Naive thymus-derived CD8-positive, alpha-beta T cell (primary cell): Measurements from ENCODE around the gene TRIM60. TPM values are rescaled to one million over a fixed set of nuclear protein-coding genes. Genes with fewer than 3 reads are reported as not detected.
"Not testable (repeated sequence)": the region's sequence is repeated elsewhere in the genome, so short reads cannot be mapped to it uniquely, and the experiment has no call there.

Experiments used
- ATAC-seq, 2 donors: fragments of 150-1000 bp; cut with Tn5 transposase in 1 of 2; sonication (Bioruptor Pico), chemical (Tn5 transposase) in 1 of 2; 1 replicate in 1 of 2; 2 replicates in 1 of 2; pipeline ENCODE4 v1.10.0; 2021; ENCODE audit warnings: mild to moderate bottlenecking in 2 of 2, moderate library complexity in 2 of 2
- POLR2A ChIA-PET: fragments of 350-600 bp; sonication (Branson Sonifier 250); formaldehyde crosslinking; loops from one replicate; lab custom pipeline; 2021; ENCODE audit warnings: antibody characterized with exemption; lab: Charles Lee
- DNase-seq, 10 donors: peaks; one replicate each; pipeline versions ENCODE4 v3.0.0 to v3.0.0-alpha.2; 2020 to 2022
- H3K27ac Mint-ChIP-seq, 10 donors: one replicate each; pipeline ENCODE4 v1.8.0; 2020 to 2022; ENCODE audit warnings: mild to moderate bottlenecking in 10 of 10, mixed read lengths in 10 of 10, moderate library complexity in 4 of 10, inconsistent platforms in 1 of 10
- H3K27me3 Mint-ChIP-seq, 5 donors: one replicate each; pipeline ENCODE4 v1.8.0; 2021 to 2022; ENCODE audit warnings: mixed read lengths in 5 of 5
- H3K36me3 Mint-ChIP-seq, 3 donors: one replicate each; pipeline ENCODE4 v1.8.0; 2020 to 2022; ENCODE audit warnings: mixed read lengths in 3 of 3, mild to moderate bottlenecking in 2 of 3, inconsistent platforms in 1 of 3
- H3K4me1 Mint-ChIP-seq, 4 donors: one replicate each; pipeline ENCODE4 v1.8.0; 2021 to 2022; ENCODE audit warnings: mixed read lengths in 4 of 4
- H3K4me3 Mint-ChIP-seq, 10 donors: one replicate each; pipeline ENCODE4 v1.8.0; 2020 to 2022; ENCODE audit warnings: mild to moderate bottlenecking in 10 of 10, mixed read lengths in 10 of 10, moderate library complexity in 6 of 10, inconsistent platforms in 1 of 10
- H3K9me3 Mint-ChIP-seq, 9 donors: one replicate each; pipeline ENCODE4 v1.8.0; 2020 to 2022; ENCODE audit warnings: mixed read lengths in 9 of 9, mild to moderate bottlenecking in 3 of 9, inconsistent platforms in 1 of 9, moderate library complexity in 1 of 9
- polyA plus RNA-seq, 3 donors: library from polyadenylated mRNA; unstranded; fragments of 300-500 nt; fragmentation: Illumina TruSeq; gene quantifications; one replicate each; pipeline ENCODE4 v1.2.3, GENCODE V29; 2021
- total RNA-seq, 8 experiments: library from RNA in 2 of 8; stranded (reverse) in 2 of 8; gene quantifications; one replicate each; pipeline ENCODE4 v1.2.3 and lab custom pipeline; 2021 to 2026

Gene TRIM60
- total and polyA plus RNA-seq, 5 experiments from 2014 or later = not detected

DNA sequence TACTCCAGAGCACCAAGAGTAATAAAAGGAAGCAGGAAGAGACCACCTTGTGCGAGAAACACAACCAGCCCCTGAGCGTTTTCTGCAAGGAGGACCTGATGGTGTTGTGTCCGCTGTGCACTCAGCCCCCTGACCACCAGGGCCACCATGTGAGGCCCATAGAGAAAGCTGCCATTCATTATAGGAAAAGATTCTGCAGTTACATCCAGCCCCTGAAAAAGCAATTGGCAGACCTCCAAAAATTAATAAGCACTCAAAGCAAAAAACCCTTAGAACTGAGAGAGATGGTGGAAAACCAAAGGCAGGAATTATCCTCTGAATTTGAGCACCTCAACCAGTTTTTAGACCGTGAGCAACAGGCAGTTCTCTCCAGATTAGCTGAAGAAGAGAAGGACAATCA lies 27.6 kb downstream of the TRIM60 start:
- ATAC-seq (no peak), DNase-seq (no peak)
- Mint-ChIP-seq H3K9me3 (no peaks in the 10 kb centered on the region), H3K27me3 (no peaks in the 10 kb centered on the region), H3K27ac (no peak overlapping the region), H3K4me3 (no peak overlapping the region), H3K4me1 (no peaks in the 10 kb centered on the region), H3K36me3 (peaks cover 0 to 2% (median 0%) of the 10 kb centered on the region in 3 donors)
- POLR2A ChIA-PET = no interaction called here

DNA sequence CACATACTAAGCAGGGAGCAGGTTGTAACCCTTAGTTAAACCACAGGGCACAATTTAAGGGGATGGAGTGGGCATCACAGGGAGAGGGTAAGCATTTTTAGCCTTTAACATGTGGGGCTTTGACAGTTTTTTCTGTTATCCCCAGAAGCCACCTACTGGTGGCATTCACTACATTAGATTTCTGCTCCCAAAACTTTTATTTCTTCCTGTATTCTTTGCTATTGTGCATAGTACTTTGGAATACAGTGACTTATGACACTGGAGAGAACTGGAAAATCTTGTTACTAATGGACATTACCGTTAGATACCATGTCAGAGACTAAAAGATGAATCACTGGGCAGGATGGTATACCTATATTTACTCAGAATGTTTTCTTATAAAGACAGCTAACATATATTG lies 29.1 kb downstream of the TRIM60 start:
- no peak for DNase-seq
- Mint-ChIP-seq H3K4me3 (no peak overlapping the region), H3K27ac (no peak overlapping the region), H3K27me3 (no peaks in the 10 kb centered on the region), H3K4me1 (no peaks in the 10 kb centered on the region), H3K9me3 (no peaks in the 10 kb centered on the region), H3K36me3 (peaks cover 0 to 5% (median 2%) of the 10 kb centered on the region in 3 donors)
- POLR2A ChIA-PET = no interaction called here
- no peak for ATAC-seq

DNA sequence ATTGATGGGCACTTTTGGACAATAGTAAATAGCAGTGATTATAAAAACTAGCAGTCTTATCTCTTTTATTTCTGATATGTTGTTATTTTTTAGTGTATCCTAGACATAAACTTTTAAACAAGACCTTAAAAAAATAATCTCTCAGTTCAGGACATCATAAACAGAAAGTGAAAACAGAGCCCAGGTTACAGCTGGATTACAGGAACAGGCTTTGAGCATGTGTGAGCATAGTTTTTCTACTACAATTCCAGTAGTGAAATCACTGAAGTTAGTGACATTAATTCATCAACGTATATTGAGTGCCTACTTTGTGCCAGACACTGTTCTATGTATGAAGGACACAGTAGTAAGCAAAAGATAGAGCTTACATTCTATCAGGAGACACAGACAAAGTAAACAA lies 38.8 kb downstream of the TRIM60 start:
- DNase-seq (no peak), ATAC-seq (no peak)
- no peaks in the 10 kb centered on the region for H3K4me1 Mint-ChIP-seq
- no peak overlapping the region for H3K4me3 Mint-ChIP-seq
- H3K36me3 Mint-ChIP-seq = peaks cover 0 to 16% (median 4%) of the 10 kb centered on the region in 3 donors
- H3K27me3 Mint-ChIP-seq = no peaks in the 10 kb centered on the region
- no peaks in the 10 kb centered on the region for H3K9me3 Mint-ChIP-seq
- no peak overlapping the region for H3K27ac Mint-ChIP-seq
- POLR2A ChIA-PET = no interaction called here

DNA sequence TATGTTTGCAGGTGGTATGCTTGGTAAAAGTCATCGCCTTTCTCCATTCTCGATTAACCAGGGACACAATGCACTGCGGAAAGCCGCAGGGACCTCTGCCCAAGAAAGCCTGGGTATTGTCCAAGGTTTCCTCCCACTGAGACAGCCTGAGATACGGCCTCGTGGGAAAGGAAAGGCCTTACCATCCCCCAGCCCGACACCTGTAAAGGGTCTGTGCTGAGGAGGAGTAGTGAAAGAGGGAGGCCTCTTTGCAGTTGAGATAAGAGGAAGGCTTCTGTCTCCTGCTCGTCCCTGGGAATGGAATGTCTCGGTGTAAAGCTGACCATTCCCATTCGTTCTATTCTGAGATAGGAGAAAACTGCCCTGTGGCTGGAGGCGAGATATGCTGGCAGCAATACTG lies 41.5 kb downstream of the TRIM60 start:
- POLR2A ChIA-PET = interaction anchor here (0.6 kb wide), 1 partner anchor 190 kb away, joined by 3 read pairs; no protein-coding TSS in a partner anchor
- not testable (repeated sequence) for H3K4me3 Mint-ChIP-seq, H3K27ac Mint-ChIP-seq, H3K4me1 Mint-ChIP-seq, ATAC-seq, H3K27me3 Mint-ChIP-seq, H3K9me3 Mint-ChIP-seq, DNase-seq
- H3K36me3 Mint-ChIP-seq = peaks cover 5 to 38% (median 18%) of the 10 kb centered on the region in 3 donors

DNA sequence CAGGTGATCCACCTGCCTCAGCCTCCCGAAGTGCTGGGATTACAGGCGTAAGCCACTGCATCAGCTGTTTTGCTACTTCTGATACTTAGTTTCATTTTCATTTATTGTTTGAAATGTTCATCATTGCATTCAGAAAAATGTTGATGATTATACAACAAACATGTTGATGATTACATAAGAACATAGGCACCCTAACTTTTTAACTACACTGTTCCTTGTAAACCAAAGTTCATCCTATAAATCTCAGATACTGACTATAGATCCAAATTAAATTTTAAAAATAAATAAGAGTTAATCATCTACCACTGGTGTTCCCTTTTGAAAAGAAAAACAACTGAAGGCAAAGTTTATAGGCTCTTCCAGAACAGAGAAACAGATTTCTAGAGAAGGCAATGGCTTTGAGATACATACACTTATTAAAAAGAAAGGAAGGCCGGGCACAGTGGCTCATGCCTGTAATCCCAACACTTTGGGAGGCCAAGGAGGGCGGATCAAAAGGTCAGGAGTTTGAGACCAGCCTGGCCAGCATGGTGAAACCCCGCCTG lies 45.3 kb downstream of the TRIM60 start:
- DNase-seq (no peak), ATAC-seq (no peak)
- Mint-ChIP-seq H3K27ac (peak overlapping the region in 1 of 10 donors; percentile 24), H3K4me1 (no peaks in the 10 kb centered on the region), H3K4me3 (no peak overlapping the region), H3K36me3 (peaks cover 5 to 62% (median 33%) of the 10 kb centered on the region in 3 donors), H3K27me3 (no peaks in the 10 kb centered on the region), H3K9me3 (no peaks in the 10 kb centered on the region)
- POLR2A ChIA-PET = no interaction called here

DNA sequence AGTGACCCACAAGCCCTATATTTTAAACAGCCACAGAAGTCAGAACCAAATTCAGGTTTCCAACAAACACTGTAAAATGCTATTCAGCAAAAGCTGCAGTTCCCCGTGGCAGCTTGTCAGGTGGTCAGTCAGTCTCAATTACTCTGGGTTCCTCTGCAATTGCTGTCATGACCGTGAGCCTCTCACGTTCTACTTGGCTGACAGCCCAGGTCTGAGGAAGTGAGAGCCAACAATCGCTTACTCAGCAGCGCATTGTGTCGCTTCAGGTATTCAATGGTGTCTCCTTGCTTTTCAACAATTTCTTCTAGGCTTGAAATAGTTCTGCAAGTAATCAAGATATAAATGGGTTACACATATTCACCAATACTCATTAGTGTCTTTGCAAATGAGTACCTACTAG lies 47.7 kb downstream of the TRIM60 start:
- Mint-ChIP-seq H3K27me3 (no peaks in the 10 kb centered on the region), H3K36me3 (peaks cover 5 to 75% (median 31%) of the 10 kb centered on the region in 3 donors), H3K4me3 (no peak overlapping the region), H3K9me3 (no peaks in the 10 kb centered on the region), H3K4me1 (no peaks in the 10 kb centered on the region), H3K27ac (no peak overlapping the region)
- POLR2A ChIA-PET = no interaction called here
- ATAC-seq = no peak
- DNase-seq = no peak

DNA sequence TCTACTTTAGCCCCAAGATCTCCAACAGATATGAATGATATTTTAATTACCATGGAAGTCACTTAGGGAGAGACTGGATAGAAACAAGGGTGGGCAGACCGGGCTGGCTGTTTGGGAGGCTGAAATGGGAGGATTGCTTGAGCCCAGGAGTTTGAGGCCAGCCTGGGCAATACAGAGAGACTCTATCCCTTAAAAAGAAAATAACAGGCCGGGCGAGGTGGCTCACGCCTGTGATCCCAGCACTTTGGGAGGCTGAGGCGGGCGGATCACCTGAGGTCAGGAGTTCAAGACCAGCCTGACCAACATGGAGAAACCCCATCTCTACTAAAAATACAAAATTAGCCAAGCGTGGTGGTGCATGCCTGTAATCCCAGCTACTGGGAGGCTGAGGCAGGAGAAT lies 53.0 kb downstream of the TRIM60 start:
- not testable (repeated sequence) for H3K27me3 Mint-ChIP-seq

DNA sequence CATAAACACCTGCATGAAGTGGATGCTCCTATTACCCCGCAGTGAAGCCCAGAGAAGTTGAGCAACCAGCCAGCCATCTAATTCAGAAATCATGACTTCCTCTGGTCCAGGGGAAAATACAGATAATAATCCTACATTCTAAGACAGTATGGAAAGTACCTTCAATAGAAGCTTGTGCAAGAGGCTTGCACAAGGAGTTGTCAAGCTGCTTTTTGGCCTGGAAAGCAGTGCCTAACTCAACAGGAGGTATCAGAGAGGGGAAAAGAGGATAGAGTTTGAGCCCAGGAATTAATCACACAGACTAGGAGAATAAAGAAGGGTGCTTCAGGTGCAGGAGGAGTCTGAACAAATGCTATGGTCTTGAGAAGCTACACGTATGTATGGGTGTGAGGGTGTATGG lies 54.1 kb downstream of the TRIM60 start:
- no peaks in the 10 kb centered on the region for H3K27me3 Mint-ChIP-seq
- no peak overlapping the region for H3K27ac Mint-ChIP-seq
- H3K9me3 Mint-ChIP-seq = no peaks in the 10 kb centered on the region
- no peak for ATAC-seq
- peaks cover 0 to 2% (median 0%) of the 10 kb centered on the region in 4 donors for H3K4me1 Mint-ChIP-seq
- no peak overlapping the region for H3K4me3 Mint-ChIP-seq
- POLR2A ChIA-PET = interaction anchor here (0.7 kb wide), 1 partner anchor 12 kb away, joined by 4 read pairs; no protein-coding TSS in a partner anchor
- H3K36me3 Mint-ChIP-seq = peaks cover 13 to 88% (median 29%) of the 10 kb centered on the region in 3 donors
- DNase-seq = no peak

More for the DNA sequence above, 53.0 kb downstream of the TRIM60 start:
- H3K9me3 Mint-ChIP-seq, H3K27ac Mint-ChIP-seq, ATAC-seq, DNase-seq, POLR2A ChIA-PET, H3K4me3 Mint-ChIP-seq, H3K4me1 Mint-ChIP-seq: not testable (repeated sequence)
- H3K36me3 Mint-ChIP-seq = peaks cover 13 to 85% (median 28%) of the 10 kb centered on the region in 3 donors

DNA sequence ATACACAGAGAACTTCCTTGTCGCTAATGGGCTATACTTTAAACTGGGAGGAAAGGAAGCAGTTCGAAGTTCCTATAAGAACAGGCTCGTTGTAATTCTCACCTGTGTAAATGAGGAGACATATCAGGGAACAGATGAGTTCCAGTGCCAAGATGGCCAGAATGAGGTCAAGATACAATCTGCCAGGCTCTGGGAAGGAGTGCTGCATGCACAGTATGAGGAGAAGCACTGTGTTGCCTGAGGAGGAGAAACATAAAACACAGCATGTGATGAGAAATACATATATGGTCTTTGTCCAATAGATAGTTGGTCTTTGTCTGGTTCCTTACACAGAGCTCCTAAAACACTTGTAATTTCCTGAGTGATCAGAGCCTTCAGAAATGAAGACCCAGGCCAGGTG lies 56.6 kb downstream of the TRIM60 start:
- Mint-ChIP-seq H3K36me3 (peaks cover 13 to 90% (median 46%) of the 10 kb centered on the region in 3 donors), H3K27ac (no peak overlapping the region)

More for the DNA sequence above, 56.6 kb downstream of the TRIM60 start:
- no peak for ATAC-seq
- no peaks in the 10 kb centered on the region for H3K27me3 Mint-ChIP-seq
- H3K9me3 Mint-ChIP-seq = no peaks in the 10 kb centered on the region
- no peak for DNase-seq
- H3K4me1 Mint-ChIP-seq = peaks cover 0 to 2% (median 0%) of the 10 kb centered on the region in 4 donors
- H3K4me3 Mint-ChIP-seq = no peak overlapping the region
- POLR2A ChIA-PET = no interaction called here

Other genes with a start within 250 kb of the TRIM60 start
- gene APELA, start 154.8 kb upstream of the TRIM60 start, total RNA-seq = not detected
- not detected for gene APELA, start 154.8 kb upstream of the TRIM60 start, polyA plus RNA-seq
- 1 to 10 TPM; 2.1 to 2.6 TPM for gene TRIM61, start 54.3 kb upstream of the TRIM60 start, total RNA-seq
- gene TRIM61, start 54.3 kb upstream of the TRIM60 start, polyA plus RNA-seq = 1 to 10 TPM; 1.4 to 1.7 (median 1.6) TPM
- not detected for gene TRIM75, start 21.9 kb downstream of the TRIM60 start, total RNA-seq
- not detected for gene TRIM75, start 21.9 kb downstream of the TRIM60 start, polyA plus RNA-seq
- 10 to 100 TPM; 14.6 to 14.8 TPM for gene TMEM192, start 80.9 kb downstream of the TRIM60 start, total RNA-seq
- gene TMEM192, start 80.9 kb downstream of the TRIM60 start, polyA plus RNA-seq = 10 to 100 TPM; 17.2 to 24.9 (median 21.6) TPM
- gene KLHL2, start 175.6 kb downstream of the TRIM60 start, total RNA-seq = 10 to 100 TPM; 21.0 to 23.7 TPM
- 10 to 100 TPM in 1 of 3 donors, 1 to 10 TPM in 2; 3.5 to 10.4 (median 6.8) TPM for gene KLHL2, start 175.6 kb downstream of the TRIM60 start, polyA plus RNA-seq